Natural killer cell (primary cell): ENCODE data around the gene ACYP2. TPM values are rescaled to one million over a fixed set of nuclear protein-coding genes. Genes with fewer than 3 reads are reported as not detected.
"Not testable (repeated sequence)": the region's sequence is repeated elsewhere in the genome, so short reads cannot be mapped to it uniquely, and the experiment has no call there.

Experiments
- ATAC-seq, 3 donors: fragments of 150-1000 bp in 2 of 3; fragments of 200-7000 bp in 1 of 3; cut with Tn5 transposase; 1 replicate in 1 of 3; 2 replicates in 2 of 3; pipeline ENCODE4 v1.10.0; 2021; ENCODE audit warnings: mild to moderate bottlenecking in 2 of 3, moderate library complexity in 2 of 3
- DNase-seq, 2 donors: peaks; one replicate each; pipeline versions ENCODE4 v3.0.0 to v3.0.0-alpha.2; 2013 to 2021; ENCODE audit warnings: mixed read lengths in 1 of 2
- H3K27ac ChIP-seq: one replicate; pipeline ENCODE4 v1.5.1; 2013; ENCODE audit warnings: mild to moderate bottlenecking, low read length
- H3K27me3 ChIP-seq: one replicate; pipeline ENCODE4 v1.6.1; 2013; ENCODE audit warnings: low read length; ENCODE audit not compliant: control insufficient read depth, insufficient read depth
- H3K36me3 ChIP-seq: one replicate; pipeline ENCODE4 v1.6.1; 2013; ENCODE audit warnings: low read length; ENCODE audit not compliant: control insufficient read depth, insufficient read depth
- H3K4me1 ChIP-seq: one replicate; pipeline ENCODE4 v1.6.1; 2013; ENCODE audit warnings: low read length; ENCODE audit not compliant: control insufficient read depth, insufficient read depth
- H3K4me3 ChIP-seq: one replicate; pipeline ENCODE4 v1.5.1; 2013; ENCODE audit warnings: low read length
- H3K9me3 ChIP-seq: one replicate; pipeline ENCODE4 v1.6.1; 2013; ENCODE audit warnings: low read length; ENCODE audit not compliant: control insufficient read depth, insufficient read depth
- H3K27ac Mint-ChIP-seq, 2 donors: one replicate each; pipeline ENCODE4 v1.8.0; 2022; ENCODE audit warnings: mild to moderate bottlenecking in 2 of 2, mixed read lengths in 2 of 2, moderate library complexity in 1 of 2
- H3K27me3 Mint-ChIP-seq, 2 donors: one replicate each; pipeline ENCODE4 v1.8.0; 2022; ENCODE audit warnings: low read depth in 2 of 2, mixed read lengths in 2 of 2
- H3K36me3 Mint-ChIP-seq: one replicate; pipeline ENCODE4 v1.8.0; 2022; ENCODE audit warnings: mixed read lengths
- H3K4me1 Mint-ChIP-seq, 2 donors: one replicate each; pipeline ENCODE4 v1.8.0; 2022; ENCODE audit warnings: mixed read lengths in 2 of 2
- H3K4me3 Mint-ChIP-seq: one replicate; pipeline ENCODE4 v1.8.0; 2022; ENCODE audit warnings: mild to moderate bottlenecking, moderate library complexity, mixed read lengths
- H3K9me3 Mint-ChIP-seq, 2 donors: one replicate each; pipeline ENCODE4 v1.8.0; 2022; ENCODE audit warnings: mixed read lengths in 2 of 2
- WGBS: methylation state at CpG from one replicate; pipeline ENCODE4 v1.1.7; 2013; ENCODE audit warnings: missing lambda C conversion rate; ENCODE audit not compliant: insufficient coverage; 5-methylcytosine and 5-hydroxymethylcytosine counted together
- intact Hi-C: fragments of 100-400 bp; cut with micrococcal nuclease; formaldehyde crosslinking; loops from one replicate; pipeline ENCODE4 v1.14.2; 2022
- total RNA-seq, 4 donors: library from RNA; stranded (reverse); fragments of 120-200 nt in 1 of 4; gene quantifications; one replicate each; pipeline versions ENCODE4 v1.2.3 to v1.2.4, GENCODE V29; 2013 to 2022
- TF ChIP-seq, protein P1 (sequence below): fragments of 200-600 bp; IDR thresholded peaks from one replicate; pipeline ENCODE4 v1.8.0; 2022; ENCODE audit warnings: antibody characterized with exemption

The ACYP2 gene
- total RNA-seq, 3 donors from 2014 or later (not counting 1 experiment from before 2014, with no cell fraction given): 14.3 to 18.1 (median 16.7) TPM

DNA sequence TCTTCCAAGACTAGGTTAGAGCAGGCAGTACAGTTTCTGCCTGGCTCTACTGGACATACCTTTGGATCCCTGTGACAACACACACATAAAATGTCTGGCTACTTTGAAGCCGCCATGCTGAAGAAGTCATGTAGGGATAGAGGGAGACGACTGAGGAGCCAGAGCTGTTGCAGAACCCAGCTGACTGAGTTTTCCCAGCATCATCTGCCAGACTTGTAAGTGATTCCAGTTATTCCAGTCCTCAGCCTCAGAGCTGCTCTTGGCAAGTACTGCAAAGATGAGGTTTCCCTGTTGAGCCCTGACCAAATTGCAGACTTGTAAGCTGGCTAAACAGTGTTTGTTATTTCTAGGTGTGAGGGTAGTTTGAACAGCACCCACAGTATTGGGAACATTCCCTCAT, 172.1 kb downstream of the ACYP2 start:
- Mint-ChIP-seq H3K9me3 (no peaks in the 10 kb centered on the region), H3K27me3 (no peaks in the 10 kb centered on the region), H3K4me1 (no peaks in the 10 kb centered on the region), H3K36me3 (no peaks in the 10 kb centered on the region), H3K27ac (no peak overlapping the region), H3K4me3 (no peak overlapping the region)
- WGBS: 92% methylated on average over 2 of the region's 2 CpGs
- Histone ChIP-seq H3K9me3 (no peaks in the 10 kb centered on the region), H3K4me1 (no peaks in the 10 kb centered on the region), H3K27me3 (no peaks in the 10 kb centered on the region), H3K4me3 (no peak overlapping the region), H3K36me3 (no peaks in the 10 kb centered on the region), H3K27ac (no peak overlapping the region)
- ATAC-seq (no peak), DNase-seq (no peak)
- TF ChIP-seq, protein P1, sequence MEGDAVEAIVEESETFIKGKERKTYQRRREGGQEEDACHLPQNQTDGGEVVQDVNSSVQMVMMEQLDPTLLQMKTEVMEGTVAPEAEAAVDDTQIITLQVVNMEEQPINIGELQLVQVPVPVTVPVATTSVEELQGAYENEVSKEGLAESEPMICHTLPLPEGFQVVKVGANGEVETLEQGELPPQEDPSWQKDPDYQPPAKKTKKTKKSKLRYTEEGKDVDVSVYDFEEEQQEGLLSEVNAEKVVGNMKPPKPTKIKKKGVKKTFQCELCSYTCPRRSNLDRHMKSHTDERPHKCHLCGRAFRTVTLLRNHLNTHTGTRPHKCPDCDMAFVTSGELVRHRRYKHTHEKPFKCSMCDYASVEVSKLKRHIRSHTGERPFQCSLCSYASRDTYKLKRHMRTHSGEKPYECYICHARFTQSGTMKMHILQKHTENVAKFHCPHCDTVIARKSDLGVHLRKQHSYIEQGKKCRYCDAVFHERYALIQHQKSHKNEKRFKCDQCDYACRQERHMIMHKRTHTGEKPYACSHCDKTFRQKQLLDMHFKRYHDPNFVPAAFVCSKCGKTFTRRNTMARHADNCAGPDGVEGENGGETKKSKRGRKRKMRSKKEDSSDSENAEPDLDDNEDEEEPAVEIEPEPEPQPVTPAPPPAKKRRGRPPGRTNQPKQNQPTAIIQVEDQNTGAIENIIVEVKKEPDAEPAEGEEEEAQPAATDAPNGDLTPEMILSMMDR: no peak
- intact Hi-C loops: no loop called here

DNA sequence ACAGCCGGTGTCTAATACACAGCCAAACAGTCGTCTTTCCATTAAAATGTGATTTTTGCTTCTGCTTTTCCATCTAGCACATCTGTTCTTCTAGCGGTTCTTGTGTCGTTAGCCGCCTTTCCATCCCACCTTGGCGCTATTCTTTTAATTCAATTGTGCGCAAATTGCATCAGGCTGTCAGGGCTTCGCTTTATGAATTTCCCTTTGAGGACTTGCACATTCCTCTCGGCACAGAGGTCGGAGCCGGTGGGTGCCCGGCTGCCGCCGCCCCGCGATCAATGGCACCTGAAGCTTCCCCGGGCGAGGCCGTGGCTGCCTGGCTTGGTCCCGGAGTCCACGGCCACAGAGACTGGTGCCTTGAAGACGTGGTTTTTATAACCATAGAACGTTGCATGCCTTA, 174.5 kb downstream of the ACYP2 start:
- intact Hi-C loops: no loop called here
- Mint-ChIP-seq H3K4me3 (no peak overlapping the region), H3K4me1 (no peaks in the 10 kb centered on the region), H3K27me3 (no peaks in the 10 kb centered on the region), H3K36me3 (no peaks in the 10 kb centered on the region), H3K27ac (no peak overlapping the region), H3K9me3 (no peaks in the 10 kb centered on the region)
- Histone ChIP-seq H3K27ac (no peak overlapping the region), H3K4me1 (no peaks in the 10 kb centered on the region), H3K36me3 (no peaks in the 10 kb centered on the region), H3K9me3 (no peaks in the 10 kb centered on the region), H3K4me3 (no peak overlapping the region), H3K27me3 (no peaks in the 10 kb centered on the region)
- TF ChIP-seq, protein P1: no peak
- ATAC-seq (no peak), DNase-seq (no peak)
- 94% methylated on average over 23 of the region's 23 CpGs for WGBS

DNA sequence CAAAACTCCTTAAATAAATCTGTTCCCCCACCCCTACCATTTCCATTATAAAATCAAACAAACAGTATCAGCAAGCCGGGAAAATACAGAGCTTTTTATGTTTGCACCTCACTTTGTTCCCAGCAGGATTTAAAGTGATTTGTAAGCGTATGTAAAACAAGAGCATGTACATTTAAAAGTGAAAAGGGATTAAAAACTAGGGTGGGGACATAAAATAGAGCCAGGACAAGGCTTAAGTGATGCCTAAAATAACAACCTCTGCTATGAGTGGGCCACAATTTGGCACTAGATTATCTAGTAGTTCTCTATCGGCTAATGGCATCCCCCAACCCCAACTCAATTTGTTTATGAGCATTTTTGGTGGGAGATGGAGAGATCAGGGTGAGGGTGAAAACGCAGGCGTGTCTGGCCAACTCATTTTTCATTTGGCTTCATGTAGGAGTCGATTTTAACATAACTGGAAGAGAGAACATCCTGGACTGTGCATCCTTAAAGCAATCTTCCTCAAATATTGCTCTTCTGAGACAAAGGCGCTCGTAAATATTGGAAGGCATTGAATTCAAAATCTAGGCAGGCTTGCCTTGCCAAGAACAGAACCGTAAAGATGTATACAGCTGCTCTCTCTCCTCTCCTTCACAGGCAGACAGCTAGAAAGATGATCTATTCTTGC, 175.1 kb downstream of the ACYP2 start:
- 95% methylated on average over 8 of the region's 9 CpGs for WGBS
- ATAC-seq: no peak
- no peak for DNase-seq
- Mint-ChIP-seq H3K27me3 (no peaks in the 10 kb centered on the region), H3K9me3 (no peaks in the 10 kb centered on the region), H3K36me3 (no peaks in the 10 kb centered on the region), H3K27ac (no peak overlapping the region), H3K4me3 (no peak overlapping the region), H3K4me1 (no peaks in the 10 kb centered on the region)
- TF ChIP-seq, protein P1: no peak
- Histone ChIP-seq H3K9me3 (no peaks in the 10 kb centered on the region), H3K4me3 (no peak overlapping the region), H3K27ac (no peak overlapping the region), H3K27me3 (no peaks in the 10 kb centered on the region), H3K4me1 (no peaks in the 10 kb centered on the region), H3K36me3 (no peaks in the 10 kb centered on the region)
- intact Hi-C loops: no loop called here

DNA sequence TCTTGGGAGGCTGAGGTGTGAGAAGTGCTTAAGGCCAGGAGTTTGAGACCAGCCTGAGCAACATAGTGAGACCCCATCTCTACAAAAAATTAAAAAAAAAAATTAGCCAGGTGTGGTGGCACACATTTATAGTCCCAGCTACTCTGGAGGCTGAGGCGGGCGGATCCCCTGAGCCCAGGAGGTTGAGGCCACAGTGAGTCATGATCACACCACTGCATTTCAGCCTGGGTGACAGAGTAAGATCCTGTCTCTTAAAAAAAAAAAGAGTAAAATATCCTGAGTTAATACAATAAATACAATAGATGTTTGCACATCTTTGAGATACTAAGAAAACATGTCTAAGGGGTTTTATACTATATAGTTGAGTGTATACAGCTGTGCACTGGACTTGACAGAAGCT, 179.2 kb downstream of the ACYP2 start:
- not testable (repeated sequence) for H3K4me3 Mint-ChIP-seq, H3K4me1 ChIP-seq

More for the DNA sequence above, 179.2 kb downstream of the ACYP2 start:
- H3K36me3 ChIP-seq, H3K9me3 Mint-ChIP-seq, H3K27ac ChIP-seq, H3K27me3 Mint-ChIP-seq, intact Hi-C loops, H3K27me3 ChIP-seq, H3K4me1 Mint-ChIP-seq, H3K9me3 ChIP-seq, H3K4me3 ChIP-seq, H3K36me3 Mint-ChIP-seq, H3K27ac Mint-ChIP-seq, DNase-seq: not testable (repeated sequence)
- 69% methylated on average over 2 of the region's 2 CpGs for WGBS
- peak in 1 of 3 donors; percentile 36 for ATAC-seq
